ENCODE results near the gene SLC4A9. TPM values are rescaled to one million over a fixed set of nuclear protein-coding genes. Genes with fewer than 3 reads are reported as not detected.

SLC4A9 gene
- total RNA-seq, 1 donor from 2014 or later = 0.23 TPM

DNA sequence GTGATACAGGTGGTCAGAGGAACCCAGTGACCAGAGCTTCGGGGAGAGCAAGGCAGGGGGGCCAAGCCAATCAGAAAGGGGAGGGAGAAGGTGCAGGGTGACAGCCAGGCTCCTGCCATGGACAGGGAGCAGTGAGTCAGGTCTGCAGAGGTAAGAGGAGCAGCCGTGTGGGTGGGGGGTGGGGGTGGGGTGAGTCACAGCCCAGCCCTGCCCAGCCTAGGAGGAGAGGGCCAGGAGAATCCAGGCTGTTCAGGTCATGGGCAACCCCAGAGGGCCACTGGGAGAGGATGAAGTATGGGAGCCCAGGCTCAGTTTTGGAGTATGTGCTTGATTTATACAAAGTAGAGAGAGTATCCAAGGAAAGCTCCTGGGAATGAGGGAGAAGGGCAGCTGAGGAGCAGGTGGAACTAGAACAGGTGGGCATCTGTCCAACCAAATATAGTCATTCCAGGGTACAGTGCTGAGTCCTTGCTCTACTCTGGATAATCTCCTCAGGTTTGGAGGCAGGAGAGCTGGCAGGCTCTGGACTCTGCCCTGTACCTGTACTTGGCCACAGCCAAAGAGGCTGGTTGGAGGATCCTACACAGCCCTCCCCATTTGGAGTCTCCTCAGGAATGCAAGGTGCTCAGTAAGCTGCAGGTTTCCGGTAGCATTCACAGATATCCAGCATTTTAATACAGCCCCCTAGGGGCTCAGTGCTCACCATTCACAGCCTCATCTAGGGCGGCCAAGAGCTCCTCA, 15.1 kb upstream of the SLC4A9 start:
- H3K27me3 ChIP-seq = no peaks in the 10 kb centered on the region
- no peaks in the 10 kb centered on the region for H3K9me3 ChIP-seq
- no peaks in the 10 kb centered on the region for H3K36me3 ChIP-seq
- peaks cover 52% of the 10 kb centered on the region for H3K4me1 ChIP-seq
- intact Hi-C loops (cut with DNase I) = loop anchor here (5.0 kb wide), 1 partner anchor 103 kb away; no protein-coding TSS in a partner anchor
- H3K27ac ChIP-seq = no peak overlapping the region
- TF ChIP-seq, protein P1, sequence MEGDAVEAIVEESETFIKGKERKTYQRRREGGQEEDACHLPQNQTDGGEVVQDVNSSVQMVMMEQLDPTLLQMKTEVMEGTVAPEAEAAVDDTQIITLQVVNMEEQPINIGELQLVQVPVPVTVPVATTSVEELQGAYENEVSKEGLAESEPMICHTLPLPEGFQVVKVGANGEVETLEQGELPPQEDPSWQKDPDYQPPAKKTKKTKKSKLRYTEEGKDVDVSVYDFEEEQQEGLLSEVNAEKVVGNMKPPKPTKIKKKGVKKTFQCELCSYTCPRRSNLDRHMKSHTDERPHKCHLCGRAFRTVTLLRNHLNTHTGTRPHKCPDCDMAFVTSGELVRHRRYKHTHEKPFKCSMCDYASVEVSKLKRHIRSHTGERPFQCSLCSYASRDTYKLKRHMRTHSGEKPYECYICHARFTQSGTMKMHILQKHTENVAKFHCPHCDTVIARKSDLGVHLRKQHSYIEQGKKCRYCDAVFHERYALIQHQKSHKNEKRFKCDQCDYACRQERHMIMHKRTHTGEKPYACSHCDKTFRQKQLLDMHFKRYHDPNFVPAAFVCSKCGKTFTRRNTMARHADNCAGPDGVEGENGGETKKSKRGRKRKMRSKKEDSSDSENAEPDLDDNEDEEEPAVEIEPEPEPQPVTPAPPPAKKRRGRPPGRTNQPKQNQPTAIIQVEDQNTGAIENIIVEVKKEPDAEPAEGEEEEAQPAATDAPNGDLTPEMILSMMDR (IDR thresholded peaks at IDR 0.05) = no peak
- DNase-seq (no peak), ATAC-seq (peak; percentile 10)
- H3K4me3 ChIP-seq = peak overlapping the region; percentile 90

DNA sequence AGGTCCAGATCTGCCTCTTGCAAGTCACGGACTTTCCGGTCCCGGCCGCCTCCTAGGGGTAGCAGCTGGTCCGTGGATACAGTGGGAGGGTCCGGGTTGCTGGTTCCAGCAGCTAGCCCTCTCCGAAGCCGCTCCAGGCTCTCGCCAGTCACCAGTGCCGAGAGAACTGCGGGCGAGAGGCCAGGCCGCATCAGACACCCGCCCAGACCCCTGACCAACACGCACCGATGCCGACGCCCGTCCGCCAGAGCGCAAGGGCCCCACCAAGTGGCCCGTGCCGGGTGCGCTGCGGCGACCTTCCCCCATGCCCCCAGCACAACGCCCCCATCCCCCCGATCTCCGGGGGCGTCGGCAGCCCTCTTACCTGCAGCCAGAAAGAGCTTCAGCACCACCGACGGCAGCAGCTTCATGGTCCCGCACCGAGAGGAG, 14.1 kb upstream of the SLC4A9 start:
- no peaks in the 10 kb centered on the region for H3K9me3 ChIP-seq
- ATAC-seq (peak; percentile 62), DNase-seq (peak; percentile 85)
- H3K27ac ChIP-seq = peak overlapping the region; percentile 82
- no peaks in the 10 kb centered on the region for H3K36me3 ChIP-seq
- H3K4me3 ChIP-seq = peak overlapping the region; percentile 90
- intact Hi-C loops (cut with DNase I) = loop anchor here (5.0 kb wide), 1 partner anchor 104 kb away; no protein-coding TSS in a partner anchor
- no peaks in the 10 kb centered on the region for H3K27me3 ChIP-seq
- H3K4me1 ChIP-seq = peaks cover 48% of the 10 kb centered on the region
- TF ChIP-seq, protein P1 (IDR thresholded peaks at IDR 0.05) = peak; percentile 43

DNA sequence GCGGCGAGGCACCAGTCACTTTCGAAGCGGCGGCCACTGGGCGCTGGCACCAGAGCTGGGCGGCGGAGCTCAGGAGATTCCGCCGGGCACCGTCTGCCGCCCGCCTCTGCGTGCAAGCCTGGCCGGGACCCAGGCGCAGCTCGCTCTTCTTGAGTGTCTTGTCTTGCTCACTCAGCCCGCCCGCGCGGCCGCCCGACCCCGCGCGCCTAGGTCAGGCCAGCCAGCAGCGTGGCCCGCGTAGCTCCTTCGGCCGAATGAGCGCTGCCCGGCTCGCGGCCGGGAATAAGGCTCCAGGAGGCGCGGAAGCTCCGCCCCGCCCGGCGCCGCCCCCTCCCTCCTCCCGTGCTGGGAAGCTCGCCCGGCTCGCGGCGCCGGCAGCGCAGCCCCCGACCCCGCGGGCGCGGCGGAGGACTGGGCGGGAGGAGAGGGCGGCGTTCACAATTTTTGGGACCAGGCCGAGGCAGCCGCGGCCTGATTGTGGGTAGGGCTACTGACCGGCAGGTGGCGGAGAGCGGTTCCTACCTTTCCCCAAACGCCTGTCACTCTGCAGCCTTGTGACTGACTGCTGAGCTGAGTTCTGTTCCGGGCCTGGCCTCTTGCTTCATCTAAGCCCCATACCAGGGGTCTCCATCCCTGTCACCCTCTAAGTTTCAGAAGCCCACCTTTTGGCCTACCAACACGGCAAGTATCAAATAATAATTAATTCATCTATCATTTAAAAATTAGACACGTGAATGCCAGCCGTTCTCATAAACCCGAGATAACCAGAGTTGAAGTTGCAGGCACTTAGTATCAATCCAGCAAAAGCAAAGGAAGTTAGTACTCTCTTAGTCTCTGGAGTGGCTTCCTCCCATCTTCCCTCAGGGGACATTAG, 13.4 kb upstream of the SLC4A9 start, which contains the start of gene HBEGF:
Gene HBEGF, minus strand, starts transcription at position 256 of the 874 bp plus-strand sequence. CDS start 275 bp downstream, outside the sequence.
- Histone ChIP-seq H3K36me3 (no peaks in the 10 kb centered on the region), H3K9me3 (no peaks in the 10 kb centered on the region), H3K27ac (peak within 1 kb of the TSS; percentile 82), H3K4me1 (peaks cover 42% of the 10 kb centered on the region), H3K4me3 (peak within 1 kb of the TSS; percentile 90), H3K27me3 (no peaks in the 10 kb centered on the region)
- ATAC-seq (peak; percentile 89), DNase-seq (peak; percentile 94)
- intact Hi-C loops (cut with DNase I) = loop anchor here (5.0 kb wide), 1 partner anchor 104 kb away; no protein-coding TSS in a partner anchor
- TF ChIP-seq, protein P1 (IDR thresholded peaks at IDR 0.05) = peak; percentile 52

DNA sequence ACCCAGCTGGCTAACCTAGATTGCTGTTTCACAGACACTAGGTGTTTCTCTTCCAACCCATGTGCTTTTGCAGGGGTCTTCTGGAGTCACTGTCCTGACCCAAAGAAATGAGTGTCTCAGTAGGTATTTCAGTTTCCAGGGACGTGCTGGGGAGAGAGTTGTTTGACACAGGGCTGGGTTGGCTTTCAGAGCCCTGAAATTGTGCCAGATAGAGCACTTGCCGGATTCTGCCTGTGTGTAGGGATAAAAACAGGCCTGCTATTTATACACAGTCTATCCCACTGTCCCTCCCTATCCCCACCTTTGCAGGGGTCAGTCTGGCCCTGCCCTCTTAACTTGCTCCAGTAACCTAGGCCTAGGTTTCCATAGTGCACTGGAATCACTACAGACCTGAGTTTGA, 12.6 kb upstream of the SLC4A9 start:
- no peaks in the 10 kb centered on the region for H3K36me3 ChIP-seq
- no peaks in the 10 kb centered on the region for H3K9me3 ChIP-seq
- DNase-seq = no peak
- ATAC-seq = no peak
- H3K27ac ChIP-seq = peak overlapping the region; percentile 82
- intact Hi-C loops (cut with DNase I) = loop anchor here (5.0 kb wide), 1 partner anchor 105 kb away; no protein-coding TSS in a partner anchor
- peaks cover 37% of the 10 kb centered on the region for H3K4me1 ChIP-seq
- TF ChIP-seq, protein P1 (IDR thresholded peaks at IDR 0.05) = no peak
- peak overlapping the region; percentile 90 for H3K4me3 ChIP-seq
- no peaks in the 10 kb centered on the region for H3K27me3 ChIP-seq

DNA sequence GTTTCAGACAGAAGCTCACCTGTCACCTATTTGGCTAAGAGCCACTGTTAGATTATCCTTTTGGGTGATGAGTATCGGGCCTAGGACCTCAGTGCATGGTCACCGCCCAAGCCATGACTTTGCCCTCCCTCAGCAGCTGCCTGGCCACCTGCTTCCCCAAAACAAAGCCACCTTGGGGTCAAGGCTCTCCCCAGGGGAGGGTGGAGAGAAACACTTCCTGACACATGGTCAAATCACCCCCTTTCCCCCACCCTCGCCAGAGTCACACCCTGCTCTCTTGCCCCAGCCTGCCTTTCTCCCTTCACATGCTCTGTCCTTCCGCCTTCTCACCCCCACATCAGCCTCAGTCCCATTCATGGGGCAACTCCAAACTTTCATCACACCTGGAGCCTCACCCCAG, 11.9 kb upstream of the SLC4A9 start:
- intact Hi-C loops (cut with DNase I) = loop anchor here (5.0 kb wide), 1 partner anchor 106 kb away; no protein-coding TSS in a partner anchor

More for the DNA sequence above, 11.9 kb upstream of the SLC4A9 start:
- Histone ChIP-seq H3K27me3 (no peaks in the 10 kb centered on the region), H3K36me3 (no peaks in the 10 kb centered on the region), H3K4me1 (peaks cover 30% of the 10 kb centered on the region), H3K9me3 (no peaks in the 10 kb centered on the region), H3K4me3 (no peak overlapping the region), H3K27ac (peak overlapping the region; percentile 82)
- DNase-seq (no peak), ATAC-seq (peak; percentile 3)
- TF ChIP-seq, protein P1 (IDR thresholded peaks at IDR 0.05) = no peak
